HG02870 (cell line): Measurements from ENCODE around the gene FKBP1A.

Source experiments
- ATAC-seq: cut with Tn5 transposase; IDR thresholded peaks from one replicate; pipeline ENCODE4 v1.9.1; 2021; ENCODE audit warnings: mild to moderate bottlenecking, moderate library complexity; ENCODE audit not compliant: unreplicated experiment

Gene FKBP1A

GRCh38 chr20:1388253-1388652, 4.6 kb downstream of the FKBP1A start:
- ATAC-seq = no peak

DNA sequence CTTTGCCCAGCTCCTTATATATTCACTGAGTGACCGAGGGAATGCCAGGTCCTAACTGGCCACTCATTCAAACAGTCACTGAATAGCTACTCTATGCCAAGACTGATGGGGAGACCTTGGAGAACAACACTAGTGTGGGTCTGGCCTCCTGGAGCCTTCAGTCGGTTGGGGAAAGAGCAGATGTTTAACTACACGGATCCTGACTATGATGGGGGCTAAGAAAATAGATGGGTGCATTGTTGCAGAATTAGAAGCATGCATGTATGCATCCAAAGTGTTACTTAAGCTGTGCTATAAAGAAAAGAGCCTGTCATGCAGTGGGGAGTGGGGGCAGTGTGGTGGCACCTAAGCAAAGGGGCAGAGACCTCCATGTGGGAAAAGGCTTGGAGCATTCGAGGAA, 6.5 kb downstream of the FKBP1A start:
- no peak for ATAC-seq

GRCh38 chr20:1383623-1384404, 9.0 kb downstream of the FKBP1A start:
- ATAC-seq = no peak

GRCh38 chr20:1382670-1383069, 10.2 kb downstream of the FKBP1A start:
- ATAC-seq = no peak

DNA sequence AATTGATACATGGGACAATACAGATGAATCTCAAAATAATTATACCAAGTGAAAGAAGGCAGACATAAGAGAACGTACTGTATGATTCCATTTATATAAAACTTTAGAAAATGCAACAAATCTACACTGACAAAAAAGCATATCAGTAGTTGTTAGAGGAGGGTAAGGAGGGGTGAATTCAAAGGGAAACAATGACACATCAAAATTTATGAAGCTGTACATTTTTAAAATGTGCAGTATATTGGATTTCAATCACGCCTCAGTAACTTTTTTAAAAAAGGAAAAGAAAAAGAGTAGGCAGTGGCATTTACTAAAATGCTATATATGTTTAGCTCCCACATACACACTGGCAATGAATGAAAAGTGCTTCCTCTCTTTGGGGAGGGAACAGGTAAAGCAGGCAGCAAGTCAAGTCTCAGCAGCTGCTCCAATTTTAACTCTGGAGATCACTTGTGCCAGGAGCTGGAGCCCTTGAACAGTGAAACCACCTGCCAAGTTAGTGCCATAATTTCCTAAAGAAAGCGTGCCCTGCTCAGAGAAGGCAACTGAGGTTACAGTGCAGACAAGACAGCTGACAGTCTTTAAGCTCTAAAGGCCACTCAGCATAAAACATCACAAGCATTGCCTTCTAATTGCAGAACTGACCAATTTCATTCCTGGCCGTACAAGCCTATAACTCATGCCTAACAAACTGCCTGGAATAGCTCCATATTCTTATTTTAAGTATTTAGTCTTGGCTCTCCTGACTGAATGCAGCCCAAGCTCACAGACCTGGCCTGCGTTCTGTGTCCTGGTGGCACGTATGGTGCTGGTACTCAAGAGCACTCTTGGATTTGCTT, 10.9 kb downstream of the FKBP1A start:
- ATAC-seq = no peak

GRCh38 chr20:1378735-1379125, 14.1 kb downstream of the FKBP1A start:
- no peak for ATAC-seq

DNA sequence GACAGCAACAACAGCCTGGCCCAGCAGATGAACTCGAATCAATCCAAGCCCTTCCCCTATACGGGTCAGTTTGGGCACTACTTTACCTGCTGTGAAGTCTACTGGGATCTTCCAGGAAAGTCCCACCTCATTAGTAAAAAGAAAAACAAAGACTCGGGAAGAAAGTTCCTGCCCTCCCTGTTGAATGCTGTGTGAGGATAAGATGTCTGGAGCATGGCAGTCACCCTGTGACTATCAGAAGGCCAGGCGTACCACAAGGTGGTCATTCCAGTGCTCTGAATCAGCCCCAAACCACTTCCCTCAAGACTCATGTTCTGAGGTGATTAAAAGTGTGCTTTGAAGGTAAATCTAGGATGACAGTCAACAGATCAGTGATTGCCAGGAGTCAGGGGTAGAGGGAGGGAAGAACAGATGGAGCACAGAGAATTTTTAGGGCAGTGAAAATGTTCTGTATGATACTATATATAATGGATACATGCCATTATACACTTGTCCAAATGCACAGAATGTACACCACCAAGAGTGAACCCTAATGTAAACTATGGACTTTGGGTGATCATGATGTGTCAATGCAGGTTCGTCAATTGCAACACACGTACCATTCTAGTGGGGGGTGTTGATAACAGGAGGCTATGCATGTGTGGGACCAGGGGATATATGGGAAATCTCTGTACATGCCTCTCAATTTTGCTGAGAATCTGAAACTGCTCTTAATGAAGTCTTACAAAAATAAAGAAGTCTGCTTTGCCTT, 14.7 kb downstream of the FKBP1A start:
- ATAC-seq = no peak

DNA sequence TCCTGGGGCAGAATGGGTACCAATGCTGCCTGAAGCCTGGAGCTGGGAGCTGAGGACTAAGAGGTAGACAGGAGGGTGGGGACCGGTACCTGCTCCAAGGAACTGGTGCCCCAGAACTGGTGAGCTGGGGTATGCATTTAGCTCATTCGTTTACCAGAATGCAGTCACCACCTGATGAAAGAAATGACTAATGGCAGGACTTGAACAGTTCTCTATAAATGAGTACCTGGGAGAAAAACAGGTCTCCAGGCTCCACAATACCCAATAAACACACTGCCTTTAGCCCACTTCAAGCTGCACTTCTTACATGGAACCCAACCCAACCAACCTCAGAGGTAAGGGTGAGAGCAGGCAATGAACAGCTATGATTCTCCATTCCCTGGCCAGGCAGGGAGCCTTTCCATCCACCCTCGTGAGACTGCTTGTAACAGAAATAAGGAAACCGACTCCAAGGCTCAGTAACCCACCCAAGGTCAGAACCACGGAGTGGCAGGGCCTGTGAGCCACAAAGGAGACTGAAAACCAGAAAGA, 15.4 kb downstream of the FKBP1A start:
- peak; percentile 61 for ATAC-seq

GRCh38 chr20:1376408-1377270, 16.2 kb downstream of the FKBP1A start:
- ATAC-seq = no peak

- no peak for ATAC-seq
These were observed 16.8 kb downstream of the FKBP1A start for GRCh38 chr20:1376007-1376406.

GRCh38 chr20:1375515-1375914, 17.3 kb downstream of the FKBP1A start:
- ATAC-seq = no peak

DNA sequence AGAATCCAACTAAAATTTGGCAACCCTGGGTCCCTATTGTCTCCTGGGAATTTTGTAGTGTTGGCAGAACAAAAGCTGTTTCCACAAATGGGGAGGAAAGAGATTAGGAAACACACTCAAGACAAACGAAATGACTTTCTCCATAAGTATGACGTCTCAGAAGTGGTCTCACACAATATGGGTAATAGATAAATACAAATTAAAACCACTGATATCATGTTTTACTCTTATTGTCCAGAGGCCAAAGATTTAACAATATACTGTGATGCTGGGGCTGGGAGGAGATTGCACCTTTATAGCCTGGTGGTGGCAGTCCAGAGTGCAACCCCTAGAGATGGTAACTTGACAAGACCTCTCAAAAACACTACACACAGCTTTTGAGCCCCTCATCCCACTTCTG, 18.6 kb downstream of the FKBP1A start:
- ATAC-seq = no peak

DNA sequence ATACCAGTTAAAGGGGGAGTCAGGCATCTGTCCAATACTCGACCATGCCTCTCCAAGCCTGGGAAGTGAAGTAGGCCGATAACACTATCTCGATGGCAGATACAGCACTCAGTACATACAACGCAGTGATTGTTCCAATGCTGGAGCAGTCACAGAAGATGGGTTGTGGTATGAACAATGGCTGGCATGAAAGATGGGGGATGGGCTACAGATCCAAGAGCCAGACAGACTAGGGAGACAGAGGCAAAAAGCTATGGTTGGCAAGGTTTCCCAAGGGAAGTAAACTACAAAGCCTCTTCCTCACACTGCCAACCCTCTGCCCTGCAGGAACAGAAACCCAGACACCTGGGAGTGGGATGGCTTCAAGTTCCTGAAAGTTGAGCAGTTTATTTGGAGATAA, 19.2 kb downstream of the FKBP1A start:
- no peak for ATAC-seq

GRCh38 chr20:1373036-1373435, 19.8 kb downstream of the FKBP1A start:
- no peak for ATAC-seq

DNA sequence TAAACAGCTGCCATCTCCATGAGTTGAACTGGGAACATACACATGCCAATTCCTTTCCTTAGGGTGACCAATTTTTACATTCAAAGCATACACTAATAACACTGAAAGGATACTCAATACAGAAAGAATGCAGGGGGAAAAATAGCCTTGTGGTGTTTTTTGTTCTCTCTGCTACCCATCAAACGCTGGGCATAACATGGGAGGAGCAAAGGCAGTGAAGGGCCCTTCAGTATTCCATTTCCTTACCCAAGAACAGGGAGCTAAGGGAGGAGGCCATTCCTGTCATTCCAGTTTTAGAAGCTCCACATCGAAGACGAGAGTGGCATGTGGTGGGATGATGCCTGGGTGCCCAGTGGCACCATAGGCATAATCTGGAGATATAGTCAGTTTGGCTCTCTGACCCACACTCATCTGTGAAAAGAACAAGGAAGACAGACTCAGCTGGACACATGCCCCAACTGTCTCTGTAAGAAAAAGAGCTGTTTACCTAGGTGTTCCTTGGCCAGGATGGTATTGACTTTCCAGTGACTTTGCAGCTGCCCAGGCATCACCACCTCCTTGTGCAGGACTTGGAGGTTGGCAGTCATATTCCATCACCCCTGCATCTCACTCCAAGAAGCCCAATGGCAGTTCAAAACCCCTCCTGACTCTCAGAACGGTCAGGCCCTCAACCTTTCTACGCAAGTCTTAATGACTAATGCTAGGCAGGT, 20.9 kb downstream of the FKBP1A start:
- ATAC-seq = no peak

DNA sequence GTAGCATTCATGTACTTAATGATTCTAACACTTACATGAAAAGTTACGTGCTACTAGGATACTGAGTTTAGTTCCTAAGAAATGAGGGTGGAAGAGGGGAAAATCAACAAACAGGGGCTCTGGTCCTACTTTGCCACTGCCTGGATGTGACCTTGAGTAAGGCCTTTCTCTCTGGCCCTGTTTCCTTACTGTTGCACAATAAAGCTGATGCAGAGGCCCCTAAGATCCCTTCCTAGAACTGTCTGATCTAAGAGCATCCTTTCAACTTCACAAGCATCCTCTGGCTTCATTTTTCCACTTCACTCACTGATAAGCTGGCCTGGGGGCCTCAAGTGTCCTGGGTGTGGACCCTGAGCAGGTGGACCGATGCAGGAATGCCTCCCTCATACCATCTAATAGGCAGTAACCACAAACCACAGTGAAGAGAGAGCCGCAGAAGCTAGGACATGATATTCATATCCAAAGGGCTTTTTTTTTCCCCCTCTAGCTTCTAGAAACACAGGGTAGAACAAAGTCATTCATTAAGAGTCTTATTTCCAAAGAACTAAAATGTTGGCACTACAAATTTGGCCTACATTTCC, 21.6 kb downstream of the FKBP1A start:
- ATAC-seq = no peak

DNA sequence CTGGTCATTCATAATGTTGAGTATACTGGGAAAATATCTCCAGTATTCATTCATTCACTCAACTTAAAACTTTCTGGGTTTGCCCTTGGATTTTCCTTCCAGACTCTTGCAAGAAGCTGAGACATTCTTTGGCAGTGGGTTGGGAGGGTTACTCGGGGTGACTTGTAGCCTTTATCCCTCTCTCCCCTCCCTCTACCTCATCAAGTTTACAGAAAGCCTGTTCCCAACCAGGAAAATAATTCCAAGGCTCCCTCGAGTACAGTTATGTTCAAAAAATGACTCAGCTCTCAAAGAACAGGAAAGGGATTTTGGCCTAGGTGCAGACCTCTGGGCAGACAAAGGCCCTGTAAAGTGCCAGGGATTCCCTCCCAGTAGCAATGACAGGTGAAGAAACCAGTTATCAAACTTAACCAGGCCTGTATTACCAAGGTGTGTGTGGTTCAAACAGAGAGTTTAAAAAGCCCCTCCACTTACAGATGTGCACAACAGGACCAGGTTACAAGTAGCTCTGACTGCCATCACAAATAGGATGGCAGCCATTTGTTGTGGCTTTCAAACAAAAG, 22.2 kb downstream of the FKBP1A start:
- ATAC-seq = no peak

- ATAC-seq = no peak
These were observed 22.9 kb downstream of the FKBP1A start for GRCh38 chr20:1369970-1370369.
